ENCODE results near the gene GNB1L.

DNA sequence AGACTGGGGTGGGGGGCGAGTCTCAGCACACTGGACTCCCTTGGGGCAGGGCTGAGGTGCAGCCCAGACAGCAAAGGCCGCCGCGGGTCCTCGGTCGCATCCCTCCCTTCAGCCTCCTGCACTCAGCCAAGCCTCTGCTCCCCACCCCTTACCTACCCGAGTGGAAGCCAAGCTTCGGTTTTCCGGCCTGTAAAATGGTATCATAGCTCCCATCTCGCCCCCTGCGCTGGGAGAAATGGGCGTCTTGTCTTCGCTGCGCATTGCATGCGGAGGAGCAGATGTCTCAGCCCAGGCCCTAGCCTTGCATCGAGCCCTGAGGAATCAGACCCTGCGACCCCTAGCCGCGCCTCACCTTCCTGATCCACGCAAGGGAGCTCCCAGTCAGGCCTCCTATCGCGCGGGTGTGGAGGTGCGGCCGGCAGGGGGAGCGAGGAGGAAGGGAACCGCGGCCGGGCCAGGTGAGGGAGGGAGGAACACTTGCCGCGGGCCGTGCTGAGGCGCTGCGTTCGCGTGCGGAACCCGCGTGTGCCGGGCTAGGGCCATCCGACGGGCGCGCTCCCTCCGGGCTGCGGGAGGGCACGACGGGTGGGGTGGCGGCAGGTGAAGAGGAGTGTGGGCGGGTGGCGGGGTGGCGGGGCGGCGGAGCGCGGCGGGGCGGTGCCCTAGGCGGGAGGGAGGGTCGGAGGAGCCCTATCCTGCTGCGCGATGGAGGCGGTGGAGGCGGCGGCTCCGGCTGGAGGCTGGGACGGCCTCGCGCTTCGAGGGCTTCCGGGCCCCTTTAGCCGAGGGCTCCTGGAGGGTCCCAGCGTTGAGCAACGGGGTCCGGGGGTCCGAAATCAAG lies 98.2 kb downstream of the GNB1L start:
- TF ChIP-seq CTCF (conservative IDR thresholded peaks at IDR 0.05; ENCODE audit: low read depth, low read length) (peak; percentile 52), EZH2 (IDR thresholded peaks at IDR 0.05; ENCODE audit: borderline replicate concordance, low read depth, low read length, poor library complexity, severe bottlenecking) (peak; percentile 58)

Data from A673 (cell line).